Measurements from ENCODE around the gene ADAMTS13.

ADAMTS13 gene

GRCh38 chr9:133402689-133403088 is 19.5 kb upstream of the ADAMTS13 start:
- no peak for TF ChIP-seq CTCF (IDR thresholded peaks at IDR 0.05; ENCODE audit: low read depth, low read length)
- H3K4me3 ChIP-seq (ENCODE audit: low read depth, low read length), result no peak overlapping the region

GRCh38 chr9:133403766-133404453 is 18.3 kb upstream of the ADAMTS13 start:
- no peak overlapping the region for H3K4me3 ChIP-seq (ENCODE audit: low read depth, low read length)
- in situ Hi-C loops (cut with HindIII; ENCODE audit: low sequenced_read_pairs), result no loop called here
- peak; percentile 56 for TF ChIP-seq CTCF (IDR thresholded peaks at IDR 0.05; ENCODE audit: low read depth, low read length)
- DNase-seq (ENCODE audit: low read depth, low spot score), result no peak

More at GRCh38 chr9:133402689-133403088, 19.5 kb upstream of the ADAMTS13 start:
- DNase-seq (ENCODE audit: low read depth, low spot score), result no peak
- in situ Hi-C loops (cut with HindIII; ENCODE audit: low sequenced_read_pairs), result no loop called here

GRCh38 chr9:133404454-133405002 is 17.6 kb upstream of the ADAMTS13 start:
- H3K4me3 ChIP-seq (ENCODE audit: low read depth, low read length), result no peak overlapping the region
- TF ChIP-seq CTCF (IDR thresholded peaks at IDR 0.05; ENCODE audit: low read depth, low read length), result no peak
- no peak for DNase-seq (ENCODE audit: low read depth, low spot score)
- in situ Hi-C loops (cut with HindIII; ENCODE audit: low sequenced_read_pairs), result no loop called here

- no peak overlapping the region for H3K4me3 ChIP-seq (ENCODE audit: low read depth, low read length)
- in situ Hi-C loops (cut with HindIII; ENCODE audit: low sequenced_read_pairs), result no loop called here
- no peak for TF ChIP-seq CTCF (IDR thresholded peaks at IDR 0.05; ENCODE audit: low read depth, low read length)
- DNase-seq (ENCODE audit: low read depth, low spot score), result peak; percentile 15
Measured at GRCh38 chr9:133405508-133406438, 16.4 kb upstream of the ADAMTS13 start.

- H3K4me3 ChIP-seq (ENCODE audit: low read depth, low read length), result no peak overlapping the region
- peak; percentile 97 for TF ChIP-seq CTCF (IDR thresholded peaks at IDR 0.05; ENCODE audit: low read depth, low read length)
- peak; percentile 71 for DNase-seq (ENCODE audit: low read depth, low spot score)
- in situ Hi-C loops (cut with HindIII; ENCODE audit: low sequenced_read_pairs), result no loop called here
Measured at GRCh38 chr9:133406480-133407307, 15.5 kb upstream of the ADAMTS13 start.

- no peak for TF ChIP-seq CTCF (IDR thresholded peaks at IDR 0.05; ENCODE audit: low read depth, low read length)
- no peak for DNase-seq (ENCODE audit: low read depth, low spot score)
- in situ Hi-C loops (cut with HindIII; ENCODE audit: low sequenced_read_pairs), result no loop called here
- H3K4me3 ChIP-seq (ENCODE audit: low read depth, low read length), result no peak overlapping the region
Measured at GRCh38 chr9:133408042-133408441, 14.1 kb upstream of the ADAMTS13 start.

Measured in astrocyte of the spinal cord (primary cell).